ENCODE measurements around the gene LYRM9.
"Not testable (repeated sequence)": the region's sequence is repeated elsewhere in the genome, so short reads cannot be mapped to it uniquely, and the experiment has no call there.

Gene LYRM9

GRCh38 chr17:27893841-27894503, 807 bp upstream of the LYRM9 start:
- Histone ChIP-seq H3K9ac (ENCODE audit: low read length in 2 of 2) (no peak overlapping the region), H3K9me3 (ENCODE audit: control insufficient read depth in 2 of 2, low read length in 2 of 2) (no peaks in the 10 kb centered on the region), H3K36me3 (ENCODE audit: control insufficient read depth in 2 of 2, insufficient read depth in 2 of 2, low read length in 2 of 2) (peaks cover 2 to 5% of the 10 kb centered on the region in 2 donors), H3K27me3 (ENCODE audit: control insufficient read depth in 1 of 2, insufficient read depth in 2 of 2, low read length in 2 of 2) (no peaks in the 10 kb centered on the region), H3K4me1 (ENCODE audit: control insufficient read depth, insufficient read depth, low read length) (peaks cover 10% of the 10 kb centered on the region), H3K27ac (ENCODE audit: low read length) (no peak overlapping the region), H3K4me3 (ENCODE audit: low read length in 2 of 2) (peak overlapping the region; percentile 56 to 84)

- peak overlapping the region; percentile 53 for H3K27ac ChIP-seq (ENCODE audit: low read length)
- H3K9ac ChIP-seq (ENCODE audit: low read length in 2 of 2): peak overlapping the region; percentile 81 to 82
- H3K36me3 ChIP-seq (ENCODE audit: control insufficient read depth in 2 of 2, insufficient read depth in 2 of 2, low read length in 2 of 2): peaks cover 2 to 5% of the 10 kb centered on the region in 2 donors
Measured at GRCh38 chr17:27892542-27892865, 661 bp downstream of the LYRM9 start.

DNA sequence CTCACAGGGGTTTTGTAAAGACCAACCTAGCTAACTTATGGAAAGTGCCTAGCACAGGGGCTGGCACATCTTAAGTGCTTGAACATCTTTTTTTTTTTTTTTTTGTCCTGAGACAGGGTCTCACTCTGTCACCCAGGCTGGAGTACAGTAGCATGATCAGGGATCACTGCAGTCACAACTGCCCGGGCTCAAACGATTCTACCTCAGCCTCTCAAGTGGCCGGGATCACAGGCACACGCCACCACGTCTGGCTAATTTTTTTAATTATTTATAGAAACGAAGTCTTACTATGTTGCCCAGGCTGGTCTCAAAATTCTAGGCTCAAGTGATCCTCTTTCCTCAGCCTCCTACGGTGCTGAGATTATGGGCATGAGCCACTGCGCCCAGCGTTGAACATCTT, 1.3 kb downstream of the LYRM9 start:
- Histone ChIP-seq H3K4me1 (ENCODE audit: control insufficient read depth, insufficient read depth, low read length) (peaks cover 10% of the 10 kb centered on the region), H3K27ac (ENCODE audit: low read length) (no peak overlapping the region), H3K4me3 (ENCODE audit: low read length in 2 of 2) (peak overlapping the region in 1 of 2 donors; percentile 84), H3K27me3 (ENCODE audit: control insufficient read depth in 1 of 2, insufficient read depth in 2 of 2, low read length in 2 of 2) (no peaks in the 10 kb centered on the region), H3K9me3 (ENCODE audit: control insufficient read depth in 2 of 2, low read length in 2 of 2) (no peaks in the 10 kb centered on the region), H3K36me3 (ENCODE audit: control insufficient read depth in 2 of 2, insufficient read depth in 2 of 2, low read length in 2 of 2) (peaks cover 2 to 5% of the 10 kb centered on the region in 2 donors), H3K9ac (ENCODE audit: low read length in 2 of 2) (no peak overlapping the region)

More at GRCh38 chr17:27892542-27892865, 661 bp downstream of the LYRM9 start:
- no peaks in the 10 kb centered on the region for H3K27me3 ChIP-seq (ENCODE audit: control insufficient read depth in 1 of 2, insufficient read depth in 2 of 2, low read length in 2 of 2)
- H3K4me1 ChIP-seq (ENCODE audit: control insufficient read depth, insufficient read depth, low read length): peaks cover 10% of the 10 kb centered on the region
- H3K4me3 ChIP-seq (ENCODE audit: low read length in 2 of 2): peak overlapping the region; percentile 70 to 84
- H3K9me3 ChIP-seq (ENCODE audit: control insufficient read depth in 2 of 2, low read length in 2 of 2): no peaks in the 10 kb centered on the region

DNA sequence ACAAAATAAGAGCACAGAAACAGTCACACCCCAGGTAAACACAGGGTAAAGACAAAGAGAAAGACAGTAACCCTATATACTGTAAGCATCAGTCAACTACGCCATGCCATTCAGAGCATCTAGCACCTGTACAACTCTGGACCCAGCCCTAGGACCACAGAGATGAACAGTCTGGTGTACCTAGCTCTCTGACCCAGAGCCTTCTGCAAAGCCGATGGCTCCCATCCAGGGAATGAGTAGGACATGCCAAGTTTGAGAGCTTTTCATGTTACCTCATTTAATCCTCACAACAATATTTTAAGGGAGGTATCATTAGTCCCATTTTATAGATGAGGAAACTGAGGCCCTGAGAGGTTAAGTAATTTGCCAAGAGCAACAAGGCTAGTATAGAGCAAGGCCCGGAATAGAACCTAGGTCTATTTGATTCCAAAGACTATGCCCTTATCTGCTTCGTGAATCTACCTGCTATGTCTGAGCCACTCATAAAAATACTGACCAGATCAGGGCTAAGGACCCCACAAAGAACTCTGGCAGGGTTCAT, 3.4 kb downstream of the LYRM9 start:
- Histone ChIP-seq H3K9ac (ENCODE audit: low read length in 2 of 2) (no peak overlapping the region), H3K27me3 (ENCODE audit: control insufficient read depth in 1 of 2, insufficient read depth in 2 of 2, low read length in 2 of 2) (no peaks in the 10 kb centered on the region), H3K9me3 (ENCODE audit: control insufficient read depth in 2 of 2, low read length in 2 of 2) (no peaks in the 10 kb centered on the region), H3K4me1 (ENCODE audit: control insufficient read depth, insufficient read depth, low read length) (peaks cover 10% of the 10 kb centered on the region), H3K36me3 (ENCODE audit: control insufficient read depth in 2 of 2, insufficient read depth in 2 of 2, low read length in 2 of 2) (peaks cover 2 to 5% of the 10 kb centered on the region in 2 donors), H3K4me3 (ENCODE audit: low read length in 2 of 2) (no peak overlapping the region), H3K27ac (ENCODE audit: low read length) (no peak overlapping the region)

DNA sequence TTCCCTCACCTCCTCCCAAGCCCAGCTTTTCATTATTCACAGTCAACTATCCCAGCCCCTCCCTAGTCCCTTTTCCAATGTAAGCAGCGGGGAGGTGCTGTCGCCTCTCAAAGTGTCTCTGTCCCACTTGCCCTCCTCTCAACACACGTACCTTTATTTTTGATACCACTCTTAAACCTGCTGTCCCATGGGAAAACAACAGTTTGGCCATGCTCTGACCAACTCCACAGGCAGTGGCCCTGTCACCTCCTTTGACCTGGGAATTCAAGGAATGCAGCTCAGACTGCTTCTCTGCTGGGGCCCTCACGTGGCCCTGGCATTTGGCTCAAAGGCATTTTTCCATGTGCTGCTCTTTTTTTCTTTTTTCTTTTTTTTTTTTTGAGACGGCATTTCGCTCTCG, 4.2 kb downstream of the LYRM9 start:
- Histone ChIP-seq H3K4me3 (ENCODE audit: low read length in 2 of 2) (no peak overlapping the region), H3K4me1 (ENCODE audit: control insufficient read depth, insufficient read depth, low read length) (peaks cover 10% of the 10 kb centered on the region), H3K9me3 (ENCODE audit: control insufficient read depth in 2 of 2, low read length in 2 of 2) (no peaks in the 10 kb centered on the region), H3K27me3 (ENCODE audit: control insufficient read depth in 1 of 2, insufficient read depth in 2 of 2, low read length in 2 of 2) (no peaks in the 10 kb centered on the region), H3K27ac (ENCODE audit: low read length) (no peak overlapping the region), H3K9ac (ENCODE audit: low read length in 2 of 2) (no peak overlapping the region), H3K36me3 (ENCODE audit: control insufficient read depth in 2 of 2, insufficient read depth in 2 of 2, low read length in 2 of 2) (peaks cover 2 to 5% of the 10 kb centered on the region in 2 donors)

- peaks cover 10% of the 10 kb centered on the region for H3K4me1 ChIP-seq (ENCODE audit: control insufficient read depth, insufficient read depth, low read length)
- no peak overlapping the region for H3K27ac ChIP-seq (ENCODE audit: low read length)
- peaks cover 2 to 5% of the 10 kb centered on the region in 2 donors for H3K36me3 ChIP-seq (ENCODE audit: control insufficient read depth in 2 of 2, insufficient read depth in 2 of 2, low read length in 2 of 2)
- H3K9ac ChIP-seq (ENCODE audit: low read length in 2 of 2): no peak overlapping the region
- no peaks in the 10 kb centered on the region for H3K27me3 ChIP-seq (ENCODE audit: control insufficient read depth in 1 of 2, insufficient read depth in 2 of 2, low read length in 2 of 2)
- H3K4me3 ChIP-seq (ENCODE audit: low read length in 2 of 2): no peak overlapping the region
- H3K9me3 ChIP-seq (ENCODE audit: control insufficient read depth in 2 of 2, low read length in 2 of 2): no peaks in the 10 kb centered on the region
Measured at GRCh38 chr17:27888067-27888466, 5.1 kb downstream of the LYRM9 start.

DNA sequence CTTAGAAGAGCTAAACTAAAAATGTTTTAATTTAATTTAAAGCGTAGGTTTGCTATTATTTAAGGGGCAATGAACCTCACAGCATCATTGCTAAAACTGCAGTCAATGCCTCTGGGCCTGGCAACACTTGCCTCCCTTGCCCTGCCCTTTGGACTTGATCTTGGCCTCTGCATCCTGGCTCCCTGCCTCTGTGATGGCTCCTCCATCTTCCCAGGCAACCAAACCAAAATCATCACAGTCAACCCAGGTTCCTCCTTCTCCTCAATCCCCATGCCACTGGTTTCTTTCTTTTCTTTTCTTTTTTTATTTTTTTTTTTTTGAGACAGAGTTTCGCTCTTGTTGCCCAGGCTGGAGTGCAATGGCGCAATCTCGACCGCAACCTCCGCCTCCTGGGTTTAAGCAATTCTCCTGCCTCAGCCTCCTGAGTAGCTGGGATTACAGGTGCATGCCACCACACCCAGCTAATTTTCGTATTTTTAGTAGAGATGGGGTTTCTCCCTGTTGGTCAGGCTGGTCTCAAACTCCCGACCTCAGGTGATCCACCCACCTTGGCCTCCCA, 6.7 kb downstream of the LYRM9 start:
- not testable (repeated sequence) for H3K9ac ChIP-seq (ENCODE audit: low read length in 2 of 2); H3K4me1 ChIP-seq (ENCODE audit: control insufficient read depth, insufficient read depth, low read length); H3K27ac ChIP-seq (ENCODE audit: low read length); H3K27me3 ChIP-seq (ENCODE audit: control insufficient read depth in 1 of 2, insufficient read depth in 2 of 2, low read length in 2 of 2); H3K9me3 ChIP-seq (ENCODE audit: control insufficient read depth in 2 of 2, low read length in 2 of 2); H3K4me3 ChIP-seq (ENCODE audit: low read length in 2 of 2); H3K36me3 ChIP-seq (ENCODE audit: control insufficient read depth in 2 of 2, insufficient read depth in 2 of 2, low read length in 2 of 2)

- H3K27ac ChIP-seq (ENCODE audit: low read length): no peak overlapping the region
- no peak overlapping the region for H3K4me3 ChIP-seq (ENCODE audit: low read length in 2 of 2)
- H3K9me3 ChIP-seq (ENCODE audit: control insufficient read depth in 2 of 2, low read length in 2 of 2): no peaks in the 10 kb centered on the region
- no peaks in the 10 kb centered on the region for H3K27me3 ChIP-seq (ENCODE audit: control insufficient read depth in 1 of 2, insufficient read depth in 2 of 2, low read length in 2 of 2)
- H3K9ac ChIP-seq (ENCODE audit: low read length in 2 of 2): no peak overlapping the region
- peaks cover 11 to 16% of the 10 kb centered on the region in 2 donors for H3K36me3 ChIP-seq (ENCODE audit: control insufficient read depth in 2 of 2, insufficient read depth in 2 of 2, low read length in 2 of 2)
- H3K4me1 ChIP-seq (ENCODE audit: control insufficient read depth, insufficient read depth, low read length): peaks cover 3% of the 10 kb centered on the region
Measured at GRCh38 chr17:27882162-27882840, 10.9 kb downstream of the LYRM9 start.

DNA sequence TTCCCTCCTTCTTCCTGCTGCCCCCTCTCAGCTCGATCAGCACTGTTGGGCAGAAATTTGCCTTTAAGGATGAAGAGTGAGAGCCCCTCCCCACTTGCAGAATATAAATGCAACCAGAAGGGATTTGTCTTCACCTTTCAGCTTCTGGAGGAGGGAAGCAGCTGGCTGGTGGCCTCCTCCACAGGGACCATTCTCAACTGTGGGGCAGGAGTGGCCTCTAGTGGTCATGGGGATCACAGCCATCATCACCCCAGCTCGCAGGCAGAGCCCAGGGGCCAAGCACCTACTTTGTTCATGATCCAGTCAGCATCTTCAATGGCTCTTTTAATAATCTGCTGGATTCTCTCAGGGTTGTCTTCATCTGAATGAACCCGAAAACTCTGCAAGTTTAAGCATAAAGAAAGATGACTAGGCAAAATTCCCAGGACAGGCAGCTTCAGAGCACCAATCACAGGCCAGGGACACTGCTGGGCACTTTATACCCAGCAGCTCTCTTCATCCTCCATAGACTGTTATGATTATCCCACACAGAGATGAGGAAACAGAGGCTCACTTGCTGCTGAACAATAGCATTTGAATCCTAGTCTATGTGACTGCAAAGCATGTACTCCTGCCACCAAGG, 13.1 kb downstream of the LYRM9 start:
- peaks cover 16 to 27% of the 10 kb centered on the region in 2 donors for H3K36me3 ChIP-seq (ENCODE audit: control insufficient read depth in 2 of 2, insufficient read depth in 2 of 2, low read length in 2 of 2)
- no peaks in the 10 kb centered on the region for H3K9me3 ChIP-seq (ENCODE audit: control insufficient read depth in 2 of 2, low read length in 2 of 2)
- H3K4me3 ChIP-seq (ENCODE audit: low read length in 2 of 2): no peak overlapping the region
- no peak overlapping the region for H3K9ac ChIP-seq (ENCODE audit: low read length in 2 of 2)
- H3K4me1 ChIP-seq (ENCODE audit: control insufficient read depth, insufficient read depth, low read length): peaks cover 3% of the 10 kb centered on the region
- H3K27me3 ChIP-seq (ENCODE audit: control insufficient read depth in 1 of 2, insufficient read depth in 2 of 2, low read length in 2 of 2): no peaks in the 10 kb centered on the region
- H3K27ac ChIP-seq (ENCODE audit: low read length): no peak overlapping the region

GRCh38 chr17:27878776-27879562, 14.2 kb downstream of the LYRM9 start:
- Histone ChIP-seq H3K4me3 (ENCODE audit: low read length in 2 of 2) (no peak overlapping the region), H3K27me3 (ENCODE audit: control insufficient read depth in 1 of 2, insufficient read depth in 2 of 2, low read length in 2 of 2) (no peaks in the 10 kb centered on the region), H3K4me1 (ENCODE audit: control insufficient read depth, insufficient read depth, low read length) (peaks cover 3% of the 10 kb centered on the region), H3K27ac (ENCODE audit: low read length) (no peak overlapping the region), H3K36me3 (ENCODE audit: control insufficient read depth in 2 of 2, insufficient read depth in 2 of 2, low read length in 2 of 2) (peaks cover 19 to 30% of the 10 kb centered on the region in 2 donors), H3K9ac (ENCODE audit: low read length in 2 of 2) (no peak overlapping the region), H3K9me3 (ENCODE audit: control insufficient read depth in 2 of 2, low read length in 2 of 2) (no peaks in the 10 kb centered on the region)

Measured in stomach smooth muscle (tissue), 2 donors.